ENCODE measurements around the gene YIF1B.

The YIF1B gene

GRCh38 chr19:38303517-38304351, 12.0 kb downstream of the YIF1B start, which contains the start of gene C19orf33:
Gene C19orf33 (plus strand): TSS chr19:38304251. CDS start chr19:38304262, 11 bp downstream.
- no peak for FAIRE-seq

- FAIRE-seq, result no peak
These were observed 16.7 kb downstream of the YIF1B start for GRCh38 chr19:38298821-38299680.

GRCh38 chr19:38294090-38294489, 21.7 kb downstream of the YIF1B start:
- no peak for FAIRE-seq

- FAIRE-seq, result no peak
These were observed 22.5 kb downstream of the YIF1B start for GRCh38 chr19:38293281-38293680.

GRCh38 chr19:38291855-38292254, 23.9 kb downstream of the YIF1B start:
- no peak for FAIRE-seq

GRCh38 chr19:38290631-38291147, 25.1 kb downstream of the YIF1B start:
- no peak for FAIRE-seq

- no peak for FAIRE-seq
These were observed 25.8 kb downstream of the YIF1B start for GRCh38 chr19:38289955-38290354.

- FAIRE-seq, result no peak
These were observed 27.5 kb downstream of the YIF1B start for GRCh38 chr19:38288123-38288855.

- FAIRE-seq, result no peak
These were observed 28.1 kb downstream of the YIF1B start for GRCh38 chr19:38287604-38288003.

- no peak for FAIRE-seq
These were observed 30.2 kb downstream of the YIF1B start for GRCh38 chr19:38285567-38285966.

- FAIRE-seq, result no peak
These were observed 31.3 kb downstream of the YIF1B start for GRCh38 chr19:38284422-38284821.

GRCh38 chr19:38283271-38283670, 32.5 kb downstream of the YIF1B start:
- no peak for FAIRE-seq

- no peak for FAIRE-seq
These were observed 33.8 kb downstream of the YIF1B start for GRCh38 chr19:38281811-38282566.

GRCh38 chr19:38280030-38280921, 35.5 kb downstream of the YIF1B start:
- FAIRE-seq, result no peak

GRCh38 chr19:38278751-38279150, 37.0 kb downstream of the YIF1B start:
- no peak for FAIRE-seq

GRCh38 chr19:38277969-38278680, 37.6 kb downstream of the YIF1B start:
- no peak for FAIRE-seq

GRCh38 chr19:38277549-38277948, 38.2 kb downstream of the YIF1B start:
- FAIRE-seq, result no peak

- FAIRE-seq, result no peak
These were observed 38.7 kb downstream of the YIF1B start for GRCh38 chr19:38276942-38277517.

- FAIRE-seq, result no peak
These were observed 41.0 kb downstream of the YIF1B start for GRCh38 chr19:38274739-38275138.

- no peak for FAIRE-seq
These were observed 42.2 kb downstream of the YIF1B start for GRCh38 chr19:38273499-38273898.
